Adrenal gland (tissue), 12 donors: ENCODE results near the gene NCOA1. TPM values are rescaled to one million over a fixed set of nuclear protein-coding genes. Genes with fewer than 3 reads are reported as not detected.

Experiments
- DNase-seq, 7 donors: peaks; one replicate each; pipeline ENCODE4 v3.0.0-alpha.2; 2019 to 2020
- H3K27ac ChIP-seq, 5 donors: fragments of 200-600 bp; sonication (generic) in 4 of 5; 1 replicate in 3 of 5; 2 replicates in 2 of 5; pipeline versions ENCODE4 v1.5.1 to v1.8.0; 2016 to 2020; ENCODE audit warnings: mild to moderate bottlenecking in 1 of 5
- H3K27me3 ChIP-seq: fragments of 200-600 bp; 2 replicates; pipeline ENCODE4 v1.8.0; 2021
- H3K36me3 ChIP-seq, 2 donors: fragments of 200-600 bp; replicated peaks in 1 of 2; 1 replicate in 1 of 2; 2 replicates in 1 of 2; pipeline versions ENCODE4 v1.5.1 to v1.8.0; 2018 to 2022
- H3K4me1 ChIP-seq, 2 donors: fragments of 200-600 bp; replicated peaks in 1 of 2; 1 replicate in 1 of 2; 2 replicates in 1 of 2; pipeline versions ENCODE4 v1.5.1 to v1.8.0; 2018 to 2021
- H3K4me3 ChIP-seq, 4 donors: fragments of 200-600 bp; sonication (generic) in 3 of 4; one replicate each; pipeline ENCODE4 v1.5.1; 2016 to 2018
- H3K9me3 ChIP-seq, 3 donors: fragments of 200-600 bp; sonication (generic) in 1 of 3; replicated peaks in 1 of 3; 1 replicate in 2 of 3; 2 replicates in 1 of 3; pipeline versions ENCODE4 v1.5.1 to v1.8.0; 2016 to 2021
- POLR2A ChIP-seq, 2 donors: fragments of 450-650 bp; IDR thresholded peaks; one replicate each; pipeline ENCODE4 v1.6.1; 2017; ENCODE audit warnings: antibody characterized with exemption in 2 of 2, mild to moderate bottlenecking in 2 of 2, moderate library complexity in 1 of 2
- WGBS, 4 donors: extraction: QIAGEN DNeasy Blood & Tissue Kit in 2 of 4; methylation state at CpG; one replicate each; pipeline versions ENCODE4 v1.1.5 to v1.1.7; 2013 to 2017; 5-methylcytosine and 5-hydroxymethylcytosine counted together
- intact Hi-C, 2 donors: fragments of 100-400 bp; cut with DNase I; formaldehyde crosslinking; loops; one replicate each; pipeline versions ENCODE4 v1.14.1 to v1.15.0; 2022 to 2023
- polyA plus RNA-seq, 3 donors: library from polyadenylated mRNA; stranded (reverse); fragments of 200-250 nt in 2 of 3; fragments of 350-450 nt in 1 of 3; fragmentation: Illumina TruSeq in 1 of 3; extraction: RNeasy Lipid Tissue Mini Kit (QIAGEN cat#74804) in 1 of 3; gene quantifications; one replicate each; pipeline ENCODE4 v1.2.3, GENCODE V29; 2013 to 2014
- total RNA-seq, 9 donors: library from RNA; depleted of rRNA in 4 of 9; stranded (reverse); fragments of >200 nt in 4 of 9; fragments of 120-200 nt in 1 of 9; fragmentation: NEBNext Ultra II Directional in 1 of 9; extraction: Animal tissue kit (Norgen Biotek cat#: 25700) in 1 of 9; gene quantifications; one replicate each; pipeline versions ENCODE4 v1.1.0 to v1.2.4, GENCODE V29; 2013 to 2023
- TF ChIP-seq, protein P1 (sequence below), 6 experiments: fragments of 450-650 bp in 4 of 6; fragments of 200-600 bp in 2 of 6; sonication (generic) in 1 of 6; IDR thresholded peaks; 1 replicate in 5 of 6; 2 replicates in 1 of 6; pipeline versions ENCODE4 v1.5.1 to v1.8.0; 2016 to 2021; ENCODE audit warnings: antibody characterized with exemption in 6 of 6, mild to moderate bottlenecking in 2 of 6, moderate library complexity in 1 of 6
- donor health status: healthy with polysubstance abuse.
- donor health status: Bipolar disorder and iron deficiency.
- donor health status: DM: yes; HTN: yes; CAD: no.
- donor health status: DM: no; HTN: no; CAD: no.
- donor health status: DM: no; HTN: no; CAD: no.
- donor health status: DM: yes; HTN: yes; CAD: no.

The NCOA1 gene
- total and polyA plus RNA-seq, 12 donors: 13.6 to 85.5 (median 43.6) TPM

DNA sequence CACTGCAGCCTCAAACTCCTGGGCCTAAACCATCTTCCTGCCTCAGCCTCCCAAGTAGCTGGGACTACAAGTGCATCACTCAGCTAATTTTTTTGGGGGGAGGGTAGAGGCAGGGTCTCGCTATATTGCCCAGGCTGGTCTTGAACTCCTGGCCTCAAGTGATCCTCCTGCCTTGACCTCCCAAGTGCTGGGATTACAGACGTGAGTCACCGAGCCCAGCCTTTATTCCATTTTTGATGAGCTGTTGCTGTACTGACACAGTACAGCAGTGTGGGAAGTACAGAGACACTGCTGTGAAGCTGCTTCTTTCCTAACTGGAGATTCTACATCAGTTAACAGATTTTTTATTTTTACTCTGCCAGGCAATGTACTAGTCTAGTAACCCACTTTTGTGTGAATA lies 283.3 kb downstream of the NCOA1 start:
- H3K4me3 ChIP-seq: no peak overlapping the region
- no peaks in the 10 kb centered on the region for H3K27me3 ChIP-seq
- no peaks in the 10 kb centered on the region for H3K9me3 ChIP-seq
- no peak overlapping the region for H3K27ac ChIP-seq
- H3K36me3 ChIP-seq: no peaks in the 10 kb centered on the region
- intact Hi-C loops: no loop called here
- TF ChIP-seq, protein P1, sequence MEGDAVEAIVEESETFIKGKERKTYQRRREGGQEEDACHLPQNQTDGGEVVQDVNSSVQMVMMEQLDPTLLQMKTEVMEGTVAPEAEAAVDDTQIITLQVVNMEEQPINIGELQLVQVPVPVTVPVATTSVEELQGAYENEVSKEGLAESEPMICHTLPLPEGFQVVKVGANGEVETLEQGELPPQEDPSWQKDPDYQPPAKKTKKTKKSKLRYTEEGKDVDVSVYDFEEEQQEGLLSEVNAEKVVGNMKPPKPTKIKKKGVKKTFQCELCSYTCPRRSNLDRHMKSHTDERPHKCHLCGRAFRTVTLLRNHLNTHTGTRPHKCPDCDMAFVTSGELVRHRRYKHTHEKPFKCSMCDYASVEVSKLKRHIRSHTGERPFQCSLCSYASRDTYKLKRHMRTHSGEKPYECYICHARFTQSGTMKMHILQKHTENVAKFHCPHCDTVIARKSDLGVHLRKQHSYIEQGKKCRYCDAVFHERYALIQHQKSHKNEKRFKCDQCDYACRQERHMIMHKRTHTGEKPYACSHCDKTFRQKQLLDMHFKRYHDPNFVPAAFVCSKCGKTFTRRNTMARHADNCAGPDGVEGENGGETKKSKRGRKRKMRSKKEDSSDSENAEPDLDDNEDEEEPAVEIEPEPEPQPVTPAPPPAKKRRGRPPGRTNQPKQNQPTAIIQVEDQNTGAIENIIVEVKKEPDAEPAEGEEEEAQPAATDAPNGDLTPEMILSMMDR (IDR thresholded peaks at IDR 0.05): no peak
- no peak for TF ChIP-seq POLR2A (IDR thresholded peaks at IDR 0.05)
- DNase-seq: no peak
- peaks cover 21 to 41% of the 10 kb centered on the region in 2 donors for H3K4me1 ChIP-seq
- 25 to 54% (median 43%) methylated on average over 2 to 3 of the region's 3 CpGs for WGBS, 4 donors

DNA sequence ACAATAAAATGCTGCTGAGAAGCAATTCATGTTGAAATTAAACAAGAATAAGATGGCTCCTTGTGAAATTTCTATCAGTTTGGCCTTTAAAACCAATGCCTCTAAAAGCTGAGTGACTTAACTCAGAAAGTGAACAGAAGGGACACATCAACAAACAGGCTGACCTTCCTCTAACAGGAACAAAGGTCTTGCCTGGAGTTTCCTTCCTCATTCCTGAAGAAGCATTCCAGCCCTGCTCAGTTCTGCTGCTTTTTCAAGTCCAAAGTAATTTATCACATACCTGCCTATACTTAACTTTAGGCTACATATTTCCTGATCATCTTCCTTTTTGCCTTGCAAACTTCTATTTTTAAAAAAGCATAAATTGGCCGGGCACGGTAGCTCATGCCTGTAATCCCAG lies 288.1 kb downstream of the NCOA1 start:
- Histone ChIP-seq H3K4me3 (no peak overlapping the region), H3K27me3 (no peaks in the 10 kb centered on the region), H3K9me3 (no peaks in the 10 kb centered on the region), H3K4me1 (peaks cover 0 to 8% of the 10 kb centered on the region in 2 donors), H3K27ac (no peak overlapping the region), H3K36me3 (no peaks in the 10 kb centered on the region)
- WGBS, 4 donors: 67 to 71% (median 69%) methylated on average over 2 of the region's 2 CpGs
- intact Hi-C loops: no loop called here
- TF ChIP-seq, protein P1 (IDR thresholded peaks at IDR 0.05): no peak
- TF ChIP-seq POLR2A (IDR thresholded peaks at IDR 0.05): no peak
- no peak for DNase-seq

DNA sequence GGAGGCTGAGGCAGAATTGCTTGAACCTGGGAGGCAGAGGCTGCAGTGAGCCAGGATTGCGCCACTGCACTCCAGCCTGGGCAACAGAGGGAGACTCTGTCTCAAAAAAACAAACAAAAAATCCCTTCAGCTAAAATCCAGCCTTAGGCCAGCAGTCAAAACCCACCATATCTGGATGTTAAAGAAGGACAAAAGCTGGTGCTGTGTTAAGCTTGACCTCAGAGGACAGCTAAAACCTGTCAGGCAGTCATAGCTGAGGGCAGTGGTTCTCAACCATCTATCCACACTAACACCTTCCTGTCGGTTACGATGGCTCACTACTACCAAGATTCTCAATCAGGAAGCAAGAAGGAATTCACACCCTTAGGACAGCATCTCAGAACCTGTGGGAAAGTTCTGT lies 292.6 kb downstream of the NCOA1 start:
- H3K27me3 ChIP-seq: no peaks in the 10 kb centered on the region
- TF ChIP-seq, protein P1 (IDR thresholded peaks at IDR 0.05): no peak
- TF ChIP-seq POLR2A (IDR thresholded peaks at IDR 0.05): no peak
- WGBS, 4 donors: 89 to 90% (median 89%) methylated on average over 3 of the region's 3 CpGs
- intact Hi-C loops: no loop called here
- H3K36me3 ChIP-seq: no peaks in the 10 kb centered on the region
- no peak overlapping the region for H3K27ac ChIP-seq
- no peak for DNase-seq
- peaks cover 0 to 7% of the 10 kb centered on the region in 2 donors for H3K4me1 ChIP-seq
- H3K4me3 ChIP-seq: no peak overlapping the region
- no peaks in the 10 kb centered on the region for H3K9me3 ChIP-seq

- TF ChIP-seq, protein P1 (IDR thresholded peaks at IDR 0.05): no peak
- TF ChIP-seq POLR2A (IDR thresholded peaks at IDR 0.05): no peak
- H3K9me3 ChIP-seq: no peaks in the 10 kb centered on the region
- H3K4me3 ChIP-seq: no peak overlapping the region
- no peak for DNase-seq
- intact Hi-C loops: no loop called here
- H3K27me3 ChIP-seq: no peaks in the 10 kb centered on the region
- WGBS, 4 donors: 82 to 90% (median 84%) methylated on average over 6 of the region's 6 CpGs
- H3K4me1 ChIP-seq: no peaks in the 10 kb centered on the region
- peaks cover 0 to 4% of the 10 kb centered on the region in 2 donors for H3K36me3 ChIP-seq
- no peak overlapping the region for H3K27ac ChIP-seq
These were observed 294.7 kb downstream of the NCOA1 start for GRCh38 chr2:24785671-24786321.
